A673 (cell line): ENCODE measurements around the gene YRDC. TPM values are rescaled to one million over a fixed set of nuclear protein-coding genes. Genes with fewer than 3 reads are reported as not detected.

ENCODE experiments used
- BruUV-seq: library from RNA; stranded (reverse); fragments of 400-500 nt; replicated peaks from 2 replicates; lab custom pipeline; 2021; lab: Mats Ljungman, UMichigan
- CTCF ChIA-PET: fragments of 300-600 bp; sonication (Branson Sonifier 250); formaldehyde crosslinking; loops from one replicate; lab custom pipeline; 2022; ENCODE audit warnings: antibody characterized with exemption; lab: Charles Lee
- POLR2A ChIA-PET: fragments of 300-600 bp; sonication (Branson Sonifier 250); formaldehyde crosslinking; loops from one replicate; lab custom pipeline; 2022; ENCODE audit warnings: antibody characterized with exemption; ENCODE audit not compliant: low non-redundant PET; lab: Charles Lee
- DNase-seq: peaks from one replicate; pipeline ENCODE4 v3.0.0-alpha.2; 2015; ENCODE audit warnings: low spot score
- H3K27ac ChIP-seq: fragments of 200-600 bp; sonication (generic); 2 replicates; pipeline ENCODE4 v1.5.1; 2016; ENCODE audit warnings: mixed run types, low read depth, mild to moderate bottlenecking, mixed read lengths, antibody characterized with exemption, low read length; ENCODE audit not compliant: poor library complexity, severe bottlenecking
- H3K27me3 ChIP-seq: fragments of 200-600 bp; sonication (generic); replicated peaks from 2 replicates; pipeline ENCODE4 v1.6.1; 2017; ENCODE audit warnings: mixed run types, low read depth, mild to moderate bottlenecking, mixed read lengths, antibody characterized with exemption, low read length; ENCODE audit not compliant: insufficient read depth, poor library complexity
- H3K36me3 ChIP-seq: fragments of 200-600 bp; sonication (generic); 2 replicates; pipeline ENCODE4 v1.6.1; 2016; ENCODE audit warnings: mixed run types, mild to moderate bottlenecking, mixed read lengths, antibody characterized with exemption, low read length; ENCODE audit not compliant: insufficient read depth, poor library complexity, severe bottlenecking
- H3K4me1 ChIP-seq: fragments of 200-600 bp; sonication (generic); 2 replicates; pipeline ENCODE4 v1.6.1; 2017; ENCODE audit warnings: mixed run types, mild to moderate bottlenecking, mixed read lengths, antibody characterized with exemption, low read length; ENCODE audit not compliant: insufficient read depth, poor library complexity, severe bottlenecking
- H3K4me3 ChIP-seq: fragments of 200-600 bp; sonication (generic); 2 replicates; pipeline ENCODE4 v1.5.1; 2016; ENCODE audit warnings: low read depth, mixed run types, mild to moderate bottlenecking, mixed read lengths, low read length; ENCODE audit not compliant: poor library complexity, severe bottlenecking
- H3K9me3 ChIP-seq: fragments of 200-600 bp; sonication (generic); 2 replicates; pipeline ENCODE4 v1.6.1; 2016; ENCODE audit warnings: mixed run types, low read depth, mild to moderate bottlenecking, mixed read lengths, antibody characterized with exemption, low read length; ENCODE audit not compliant: poor library complexity, severe bottlenecking
- CTCF ChIP-seq: fragments of 300-800, 200-600 bp; sonication (generic); conservative IDR thresholded peaks from 2 replicates; pipeline ENCODE4 v1.5.1; 2017; ENCODE audit warnings: low read depth, mild to moderate bottlenecking, antibody characterized with exemption, low read length, moderate library complexity, mixed read lengths
- EZH2 ChIP-seq: fragments of 200-600 bp; sonication (generic); IDR thresholded peaks from 2 replicates; pipeline ENCODE4 v1.6.1; 2017; ENCODE audit warnings: borderline replicate concordance, low read depth, mild to moderate bottlenecking, mixed read lengths, antibody characterized with exemption, low read length; ENCODE audit not compliant: poor library complexity, severe bottlenecking
- intact Hi-C: fragments of 100-400 bp; cut with micrococcal nuclease; formaldehyde crosslinking; loops from one replicate; pipeline ENCODE4 v1.10.0; 2022; ENCODE audit not compliant: unreplicated experiment
- total RNA-seq: library from RNA; stranded (reverse); gene quantifications from 2 replicates; pipeline ENCODE4 v1.2.3, GENCODE V29; 2021

YRDC gene
- total RNA-seq, 1 experiment from 2014 or later: 38.5 TPM

- TF ChIP-seq EZH2 (no peak), CTCF (no peak)
- intact Hi-C loops: no loop called here
- Histone ChIP-seq H3K9me3 (no peaks in the 10 kb centered on the region), H3K27me3 (no peaks in the 10 kb centered on the region), H3K4me1 (no peaks in the 10 kb centered on the region), H3K4me3 (no peak overlapping the region), H3K27ac (no peak overlapping the region), H3K36me3 (peaks cover 41% of the 10 kb centered on the region)
- DNase-seq: no peak
- BruUV-seq: no TSS peak
- ChIA-PET POLR2A (no interaction called here), CTCF (no interaction called here)
These were observed 23.8 kb upstream of the YRDC start for GRCh38 chr1:37831809-37832208.

DNA sequence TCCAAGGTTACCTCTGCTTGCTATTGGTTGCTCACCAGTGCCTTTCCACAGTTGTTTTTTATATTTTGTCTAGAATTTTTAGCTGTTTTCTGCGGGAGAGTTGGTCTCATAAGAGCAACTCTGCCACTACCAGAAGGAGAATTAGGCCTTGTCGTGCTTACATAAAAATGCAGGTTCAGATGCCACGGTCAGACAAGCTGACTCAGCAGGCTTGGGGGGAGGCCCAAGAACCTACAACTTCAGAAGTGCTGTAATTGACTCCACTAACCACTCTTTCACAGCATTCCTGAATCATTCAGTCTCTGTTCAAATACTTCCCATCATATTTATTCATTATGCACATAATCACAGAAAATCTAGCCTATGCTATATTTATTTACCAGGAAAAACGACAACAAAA is 23.1 kb upstream of the YRDC start:
- Histone ChIP-seq H3K27me3 (no peaks in the 10 kb centered on the region), H3K36me3 (peaks cover 37% of the 10 kb centered on the region), H3K27ac (no peak overlapping the region), H3K4me1 (no peaks in the 10 kb centered on the region), H3K9me3 (no peaks in the 10 kb centered on the region), H3K4me3 (no peak overlapping the region)
- TF ChIP-seq CTCF (no peak), EZH2 (no peak)
- CTCF ChIA-PET: no interaction called here
- BruUV-seq: no TSS peak
- DNase-seq: no peak
- POLR2A ChIA-PET: no interaction called here
- intact Hi-C loops: no loop called here

GRCh38 chr1:37828410-37829074 is 20.5 kb upstream of the YRDC start:
- intact Hi-C loops: no loop called here
- Histone ChIP-seq H3K27ac (no peak overlapping the region), H3K4me1 (no peaks in the 10 kb centered on the region), H3K4me3 (no peak overlapping the region), H3K36me3 (peaks cover 23% of the 10 kb centered on the region), H3K27me3 (no peaks in the 10 kb centered on the region), H3K9me3 (no peaks in the 10 kb centered on the region)
- ChIA-PET CTCF (interaction anchor here (0.7 to 1.7 kb wide), 2 partner anchors 20 to 32 kb away, joined by 3 to 4 read pairs; no protein-coding TSS in a partner anchor), POLR2A (no interaction called here)
- no peak for DNase-seq
- BruUV-seq: no TSS peak
- no peak for TF ChIP-seq EZH2
- TF ChIP-seq CTCF: no peak
